Activated effector memory CD4-positive, alpha-beta T cell treated with Interleukin-2 at 50 U/mL for 16 hours (primary cell): Measurements from ENCODE around the gene POFUT2.
"Not testable (repeated sequence)": the region's sequence is repeated elsewhere in the genome, so short reads cannot be mapped to it uniquely, and the experiment has no call there.

Experiments used
- DNase-seq: peaks from one replicate; pipeline ENCODE4 v3.0.0-alpha.2; 2020

Gene POFUT2

DNA sequence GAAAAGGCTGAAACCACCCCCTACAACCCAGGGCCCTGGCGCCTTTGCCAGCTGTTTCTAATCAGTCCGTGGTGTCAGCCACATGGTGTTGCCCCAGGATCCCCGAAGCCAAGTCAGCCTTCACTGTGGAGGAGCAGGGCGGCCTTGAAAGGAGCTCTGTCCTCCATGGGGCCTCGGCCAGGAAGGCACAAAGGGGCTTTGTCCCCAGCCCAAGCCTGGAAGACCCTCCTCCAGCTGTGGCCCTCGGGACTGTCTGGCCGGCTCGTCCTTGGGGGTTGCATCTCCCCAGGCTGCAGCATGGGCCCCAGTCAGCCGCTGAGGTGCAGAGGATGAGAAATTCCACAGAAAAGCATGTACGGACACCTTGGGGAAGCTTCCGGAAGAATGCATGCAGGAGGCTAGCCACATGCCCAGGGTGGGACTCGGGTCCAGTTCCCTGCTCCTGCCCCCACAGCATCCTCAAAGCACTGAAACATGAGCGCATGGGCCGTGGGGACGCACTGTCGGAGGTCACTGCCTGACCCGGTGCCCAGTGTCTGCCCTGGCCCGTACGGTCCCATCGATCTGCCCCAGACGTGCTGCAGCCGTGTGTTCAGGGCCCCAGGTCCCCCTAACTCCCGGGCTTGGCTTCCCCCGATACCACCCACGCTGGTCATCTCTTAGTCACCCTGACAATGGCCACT lies 38.6 kb upstream of the POFUT2 start:
- no peak for DNase-seq

DNA sequence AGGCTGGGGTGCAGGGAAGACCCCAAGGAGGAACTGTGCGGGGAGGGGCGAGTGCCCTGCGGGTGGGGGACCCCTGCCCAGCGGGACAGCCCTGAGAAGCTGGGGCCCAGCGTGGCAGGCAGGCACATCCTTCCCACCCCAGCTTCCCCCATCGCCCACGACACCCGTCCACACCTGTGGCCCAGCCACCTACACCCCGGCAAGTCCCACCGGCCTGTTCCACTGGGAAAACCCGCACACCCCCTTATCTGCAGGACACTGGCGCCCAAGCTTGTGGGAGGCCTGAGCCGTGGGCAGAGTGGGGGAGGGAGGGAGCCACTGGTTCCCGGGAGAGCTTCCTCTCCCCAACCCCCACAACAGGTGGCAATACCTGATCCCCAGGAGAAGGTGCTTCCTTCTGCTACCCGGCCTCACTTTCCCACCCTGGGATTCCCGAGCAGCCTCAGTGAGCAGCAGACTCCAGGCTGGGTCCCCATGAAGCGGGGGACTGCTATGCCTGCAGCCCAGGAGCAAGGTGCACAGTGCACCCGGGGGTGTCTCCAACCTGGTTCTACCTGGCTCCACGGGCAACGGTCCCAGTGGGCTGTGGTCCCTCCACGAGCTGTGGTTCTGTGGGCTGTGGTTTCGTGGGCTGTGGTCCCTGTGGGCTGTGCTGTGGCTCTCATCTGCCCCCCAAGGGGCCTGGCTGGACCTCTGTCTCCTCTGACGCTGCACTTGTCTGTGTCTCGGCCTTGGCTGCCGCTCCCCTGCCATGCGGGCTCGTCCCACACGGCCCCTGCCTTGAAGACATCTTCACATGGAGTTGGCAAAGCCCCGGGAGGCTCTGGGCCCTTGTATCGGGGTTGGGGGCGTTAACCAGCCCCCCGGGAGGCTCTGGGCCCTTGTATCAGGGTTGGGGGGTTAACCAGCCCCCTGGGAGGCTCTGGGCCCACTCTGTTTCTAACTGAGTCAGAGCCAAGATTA lies 37.8 kb upstream of the POFUT2 start:
- DNase-seq, result no peak

DNA sequence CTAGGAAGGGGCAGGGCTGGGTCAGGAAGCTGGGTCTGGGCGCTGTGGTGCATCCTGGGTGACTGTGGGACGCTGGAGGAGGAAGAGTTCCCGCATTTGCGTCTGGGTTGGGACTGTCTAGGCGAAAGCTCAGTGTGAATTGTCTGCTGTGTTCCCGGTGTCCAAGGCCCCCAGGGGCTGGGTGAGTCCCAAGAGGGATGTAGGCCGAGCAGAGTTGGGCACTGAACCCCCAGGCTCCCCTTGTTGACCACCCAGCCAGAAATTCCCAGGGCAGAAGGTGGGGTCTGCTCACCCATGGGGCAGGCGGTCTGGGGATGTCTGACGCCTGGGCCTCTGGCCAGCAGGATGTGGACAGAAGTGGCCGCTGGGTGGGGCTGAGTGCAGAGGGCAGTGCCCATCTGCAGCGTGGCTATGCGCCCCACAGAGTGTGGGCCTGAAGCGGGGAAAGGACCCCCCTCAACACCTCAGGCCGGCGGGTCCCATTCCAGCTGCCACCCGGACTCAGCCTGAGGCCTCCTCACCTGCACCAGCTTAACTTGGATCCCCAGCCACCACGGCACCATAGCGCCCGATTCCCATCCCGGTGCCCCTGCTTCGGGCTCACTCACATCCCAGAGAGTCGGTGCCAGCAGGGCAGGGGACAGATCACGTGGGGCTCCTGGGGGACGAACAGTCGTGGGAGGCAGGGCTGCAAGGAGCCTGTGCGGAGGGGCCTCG lies 37.0 kb upstream of the POFUT2 start:
- no peak for DNase-seq

DNA sequence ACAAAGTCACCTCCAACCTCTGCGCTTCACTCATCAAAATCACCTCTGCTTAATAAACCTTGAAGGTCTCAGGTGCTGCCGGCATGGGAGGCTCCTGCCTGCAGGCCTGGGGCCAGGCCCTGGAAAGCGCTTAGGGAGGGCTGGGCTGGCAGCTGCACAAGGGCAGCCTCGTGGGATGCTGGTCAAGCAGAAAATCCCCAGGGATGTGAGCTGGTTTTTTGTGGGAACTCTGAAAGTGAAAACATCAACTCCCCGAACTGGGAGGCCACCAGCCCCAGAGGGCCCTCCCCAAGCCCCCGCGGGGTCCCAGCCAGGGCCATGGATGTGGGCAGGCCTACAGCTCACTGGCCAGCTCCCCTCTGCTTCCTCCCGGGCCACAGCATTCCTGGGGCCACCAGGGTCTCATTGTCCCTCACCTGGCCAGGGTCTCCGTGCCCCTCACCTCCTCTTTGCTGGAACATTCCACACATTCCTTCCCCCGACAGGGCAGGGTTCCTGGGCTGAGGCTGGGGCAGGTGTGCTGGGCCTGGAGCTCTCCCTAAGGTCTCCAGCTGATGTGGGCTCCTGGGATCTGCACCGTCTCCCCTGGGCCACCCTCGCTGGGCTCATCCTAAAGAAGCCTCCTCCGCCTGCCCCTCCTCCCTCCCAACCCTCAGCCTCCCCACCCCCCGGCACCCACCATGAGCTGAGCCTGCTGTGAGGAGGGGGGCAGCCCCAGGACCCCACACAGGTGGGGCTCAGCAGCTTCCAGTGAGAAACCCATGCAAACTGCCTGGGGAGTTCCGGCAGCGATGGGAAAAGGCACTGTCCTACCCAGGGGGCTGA lies 36.0 kb upstream of the POFUT2 start:
- no peak for DNase-seq

DNA sequence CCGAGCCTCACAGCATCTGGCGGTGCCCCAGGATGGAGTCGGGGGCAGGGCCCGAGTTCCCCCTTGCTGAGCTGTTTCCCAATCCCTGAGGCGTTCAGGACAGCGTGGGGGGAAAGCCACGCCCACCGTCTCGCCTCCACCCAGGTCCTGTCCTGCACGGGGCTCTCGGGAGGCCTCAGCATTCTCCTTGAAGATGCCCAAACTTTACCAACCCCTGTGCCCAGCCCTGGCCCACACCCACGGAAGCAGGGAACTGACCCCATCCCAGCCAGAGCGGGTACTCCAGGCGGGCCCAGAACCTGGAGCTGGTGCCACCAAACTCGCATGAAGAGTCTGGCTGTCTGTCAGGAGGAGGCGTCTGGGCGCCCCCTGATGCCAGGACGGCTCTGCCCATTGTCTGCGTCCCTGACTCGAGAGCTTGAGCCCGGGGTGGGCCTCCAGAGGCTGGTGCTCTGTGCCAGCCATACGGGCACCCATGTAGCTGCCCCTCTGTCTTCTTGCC lies 35.3 kb upstream of the POFUT2 start:
- no peak for DNase-seq

DNA sequence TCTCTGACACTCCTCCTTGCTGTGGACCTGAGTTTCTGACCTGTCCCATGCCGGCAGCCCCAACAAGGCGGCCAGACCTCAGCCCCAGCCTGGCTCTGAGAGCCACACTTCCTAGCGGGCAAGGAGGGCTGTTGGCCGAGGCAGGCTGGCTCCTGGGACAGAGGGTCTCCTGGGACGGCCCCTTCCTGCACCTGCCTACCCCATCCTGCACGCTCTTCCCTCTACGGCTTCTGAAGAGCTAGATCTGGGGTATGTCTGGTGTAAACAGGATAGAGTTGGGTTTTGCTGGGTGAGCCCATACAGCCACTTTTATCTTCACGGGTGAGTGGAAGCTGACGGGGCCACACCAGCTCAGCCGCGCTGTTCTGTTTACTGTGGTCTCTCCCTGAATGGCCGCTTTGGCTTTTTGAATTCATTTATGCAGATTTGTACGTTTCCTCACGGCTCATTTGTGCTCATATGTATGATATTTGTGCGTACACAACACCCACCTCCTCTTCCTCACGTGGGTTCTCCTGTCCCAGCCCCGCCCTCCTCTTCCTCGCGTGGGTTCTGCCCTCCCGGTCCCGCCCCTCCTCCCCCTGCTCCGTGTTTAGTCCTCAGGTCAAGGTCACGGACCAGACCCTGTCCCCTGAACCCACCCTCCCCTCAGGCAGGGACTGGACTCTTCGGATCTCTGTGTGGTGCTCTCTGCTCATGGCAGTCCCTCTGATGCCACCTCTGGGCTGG lies 34.7 kb upstream of the POFUT2 start:
- peak; percentile 23 for DNase-seq

DNA sequence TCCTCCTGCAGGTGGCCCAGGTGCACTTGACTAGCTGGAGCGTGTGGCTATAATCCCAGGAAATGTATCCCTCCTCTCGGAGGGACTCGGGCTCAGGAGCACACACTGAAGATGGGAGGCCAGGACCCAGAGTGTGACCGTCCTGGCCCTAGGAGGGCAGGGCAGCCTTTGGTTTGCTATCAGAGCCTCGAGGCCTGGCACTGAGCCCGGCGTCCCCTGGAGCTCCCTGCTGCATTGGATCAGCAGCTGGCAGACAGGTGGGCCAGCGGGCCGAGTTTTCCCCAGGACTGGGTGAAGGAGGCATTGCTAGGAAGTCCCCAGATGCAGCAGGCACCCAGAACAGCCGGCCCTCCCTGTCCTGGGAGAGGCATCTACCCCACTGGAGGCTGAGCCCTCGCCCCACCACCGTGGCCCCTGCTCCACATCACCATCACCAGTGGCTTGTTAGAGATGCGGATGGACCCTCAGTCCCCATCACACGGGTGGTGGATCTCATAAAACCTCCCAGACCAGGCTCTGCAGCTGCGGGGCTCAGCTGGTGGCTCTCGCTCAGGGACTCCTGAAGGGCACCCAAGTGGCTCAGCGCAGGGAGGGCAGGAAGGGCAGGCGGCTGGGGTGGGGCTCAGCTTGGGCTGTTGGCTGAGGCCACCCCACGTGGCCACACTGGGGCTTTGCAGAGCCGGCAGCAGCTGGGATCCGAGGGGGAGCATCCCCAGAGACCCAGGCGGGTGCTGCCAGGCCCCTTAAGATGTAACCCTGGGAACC lies 32.7 kb upstream of the POFUT2 start:
- no peak for DNase-seq

DNA sequence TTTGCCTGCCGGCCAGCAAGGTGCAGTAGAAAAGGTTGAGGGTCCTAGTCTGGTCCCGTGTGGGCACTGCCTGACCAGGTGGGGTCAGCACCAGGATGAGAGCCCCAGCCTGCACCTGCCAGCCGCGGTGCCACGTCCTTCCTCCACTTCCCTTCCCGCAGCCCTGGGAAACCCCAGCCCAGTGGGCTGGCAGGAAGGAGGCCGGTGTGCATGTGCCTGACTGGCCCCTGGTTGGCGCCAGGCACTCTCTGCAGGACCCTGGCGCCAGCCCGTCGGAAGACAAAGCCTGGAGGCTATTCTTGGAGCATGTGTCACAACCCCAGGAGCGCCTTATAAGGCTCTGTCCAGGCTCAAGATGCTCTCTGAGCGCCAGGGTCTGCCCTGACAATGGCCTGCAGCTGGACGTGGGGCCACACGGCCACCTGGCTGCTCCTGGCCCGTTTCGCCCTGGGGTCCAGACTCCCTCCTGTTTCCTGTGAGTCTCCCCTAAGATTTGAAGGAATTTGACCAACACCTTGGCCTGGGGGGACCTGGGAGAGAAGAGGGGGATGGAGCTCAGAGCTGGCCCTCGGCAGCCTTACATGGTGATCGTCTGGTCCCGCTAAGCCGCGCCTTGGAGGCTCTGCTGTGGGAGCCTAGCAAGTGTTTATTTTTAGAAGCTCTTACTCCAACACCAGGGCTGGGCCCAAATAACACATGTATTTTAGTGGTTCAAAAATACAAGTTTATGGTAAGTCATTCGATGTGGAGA lies 31.9 kb upstream of the POFUT2 start:
- DNase-seq, result no peak

DNA sequence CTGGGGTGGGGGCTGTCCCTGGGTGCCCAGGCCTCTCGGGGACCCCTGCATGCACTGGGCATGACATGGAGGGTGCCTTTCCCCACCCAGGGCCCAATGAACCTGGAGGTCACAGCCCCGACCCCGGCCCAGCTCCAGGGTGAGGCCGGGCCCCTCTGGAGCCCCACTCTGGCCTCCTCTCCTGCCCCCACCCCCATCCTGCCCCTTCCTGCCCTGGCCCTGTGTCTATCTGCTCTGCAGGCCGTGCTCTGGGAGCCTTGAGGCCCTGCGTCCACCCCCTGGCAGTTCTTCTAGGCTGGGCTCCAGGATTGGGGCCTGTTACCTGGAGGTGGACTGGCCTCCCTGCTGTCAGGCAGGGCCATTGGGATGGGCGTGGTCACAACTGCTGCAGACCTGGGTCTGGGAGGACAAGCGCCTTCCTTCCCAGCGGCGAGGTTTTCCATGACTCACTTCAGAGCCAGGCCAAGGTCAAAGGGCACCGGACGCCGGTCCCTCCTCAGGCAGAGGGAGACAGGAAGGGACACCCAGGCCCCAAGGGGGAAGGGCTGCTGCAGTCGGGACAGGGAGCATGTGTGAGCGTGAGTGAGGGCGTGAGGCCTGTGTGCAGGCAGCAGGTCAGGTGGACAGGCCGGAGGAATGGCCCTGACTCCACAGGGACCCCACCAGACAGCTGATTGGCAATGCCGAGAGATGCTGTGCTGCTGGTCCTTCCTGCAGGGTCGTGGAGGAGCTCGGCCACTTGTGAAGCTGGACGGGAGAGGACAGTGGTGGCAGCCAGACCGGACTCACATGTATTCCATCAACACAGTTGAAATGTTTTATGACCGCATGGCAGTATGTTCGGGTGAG lies 31.1 kb upstream of the POFUT2 start:
- DNase-seq, result no peak

DNA sequence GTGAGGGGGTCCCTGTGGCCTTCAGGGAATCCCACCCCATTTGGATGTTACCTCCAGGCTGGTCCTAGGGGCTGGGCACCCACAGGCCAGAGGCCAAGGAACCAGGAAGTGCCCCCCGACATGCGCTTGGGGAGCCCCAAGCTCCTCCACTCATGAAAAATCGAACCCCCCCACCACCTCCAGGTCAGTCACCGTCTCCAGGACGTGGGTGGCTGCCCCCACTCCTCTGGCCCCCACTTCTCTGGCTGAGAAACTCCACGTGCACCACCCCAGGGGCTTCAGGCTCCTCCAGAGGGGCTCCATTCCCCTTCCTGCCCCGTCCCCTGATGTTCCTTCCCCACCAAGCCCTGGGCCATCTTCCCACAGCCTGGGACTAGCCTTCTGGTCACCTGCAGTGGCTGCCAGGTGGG lies 30.5 kb upstream of the POFUT2 start:
- no peak for DNase-seq

DNA sequence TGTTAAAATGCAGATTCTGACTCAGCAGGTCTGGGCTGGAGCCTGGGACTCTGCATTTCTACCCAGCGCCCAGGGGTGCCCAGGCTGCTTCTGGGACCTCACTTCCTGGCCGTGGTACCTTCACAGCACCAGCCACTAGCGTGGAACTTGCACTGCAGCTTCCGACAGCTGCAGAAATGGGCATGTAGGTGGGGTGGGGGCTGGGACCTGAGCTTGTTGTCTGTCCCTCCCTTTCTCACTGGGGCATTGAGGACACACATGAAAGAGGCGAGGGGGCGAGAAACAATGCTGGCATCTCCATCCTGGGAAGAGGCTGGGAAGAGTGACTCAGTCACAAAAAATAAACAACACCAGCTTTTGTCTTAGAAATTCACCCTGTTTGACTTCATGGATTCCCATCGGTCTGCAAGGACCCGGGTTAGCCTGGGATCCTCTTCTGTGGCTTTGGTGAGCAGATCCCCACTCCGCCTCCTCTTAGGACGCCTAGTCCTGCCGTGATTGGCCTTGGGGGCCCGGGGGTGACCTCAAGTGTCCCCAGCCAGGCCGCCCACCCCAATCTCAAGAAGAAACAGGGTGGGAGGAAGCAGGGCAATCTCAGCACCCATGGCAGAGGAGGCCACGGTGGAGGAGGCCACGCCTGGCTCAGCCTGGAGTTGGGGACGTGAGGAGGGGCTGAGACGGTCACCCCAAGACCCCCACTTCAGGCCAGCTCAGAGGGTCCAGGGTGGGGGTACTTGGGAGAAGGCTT lies 29.9 kb upstream of the POFUT2 start:
- DNase-seq, result no peak

DNA sequence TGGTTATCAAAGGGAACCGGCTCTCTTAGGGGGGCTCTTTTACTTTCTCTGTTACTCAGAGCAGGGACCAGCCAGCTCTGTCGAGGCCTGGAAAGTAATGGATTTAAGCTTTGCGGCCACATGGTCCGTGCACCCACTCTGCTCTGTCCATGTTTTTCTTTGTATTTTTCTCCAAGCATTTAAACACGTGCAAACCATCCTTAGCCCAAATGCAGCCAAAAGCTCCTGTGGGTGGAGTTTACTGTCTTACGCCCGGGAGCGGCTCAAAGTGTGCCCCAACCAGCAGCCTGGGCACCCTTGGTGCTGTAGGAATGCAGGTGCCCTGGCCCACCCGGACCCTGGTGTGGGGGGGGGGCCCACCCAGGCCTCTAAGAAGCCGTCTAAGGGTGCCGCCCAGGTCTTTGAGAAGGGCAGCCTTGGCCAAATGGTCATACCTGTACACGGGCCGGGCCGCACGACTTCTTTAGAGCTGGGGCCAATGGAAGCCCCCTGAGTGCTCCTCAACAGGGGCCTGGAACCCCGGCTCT lies 29.2 kb upstream of the POFUT2 start:
- DNase-seq, result no peak

DNA sequence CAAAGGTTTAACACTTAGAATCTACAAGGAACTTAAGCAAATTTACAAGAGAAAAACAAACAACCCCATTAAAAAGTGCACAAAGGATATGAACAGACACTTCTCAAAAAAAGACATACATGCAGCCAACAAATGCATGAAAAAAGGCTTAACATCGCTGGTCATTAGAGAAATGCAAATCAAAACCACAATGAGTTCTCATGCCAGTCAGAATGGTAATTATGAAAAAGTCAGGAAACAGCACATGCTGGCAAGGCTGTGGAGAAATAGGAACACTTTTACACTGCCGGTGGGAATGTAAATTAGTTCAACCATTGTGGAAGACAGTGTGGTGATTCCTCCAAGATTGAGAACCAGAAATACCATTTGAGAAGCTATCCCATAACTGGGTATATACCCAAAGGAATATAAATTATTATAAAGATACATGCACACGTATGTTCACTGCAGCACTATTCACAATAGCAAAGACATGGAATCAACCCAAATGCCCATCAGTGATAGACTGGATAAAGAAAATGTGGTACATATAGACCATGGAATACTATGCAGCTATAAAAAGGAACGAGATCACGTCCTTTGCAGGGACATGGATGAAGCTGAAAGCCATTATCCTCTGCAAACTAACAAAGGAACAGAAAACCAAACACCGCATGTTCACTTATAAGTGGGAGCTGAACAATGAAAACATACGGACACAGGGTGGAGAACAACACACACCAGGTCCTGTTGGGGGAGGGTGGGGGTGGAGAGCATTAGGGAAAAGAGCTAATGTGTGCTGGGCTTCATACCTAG lies 28.2 kb upstream of the POFUT2 start:
- DNase-seq, result not testable (repeated sequence)

DNA sequence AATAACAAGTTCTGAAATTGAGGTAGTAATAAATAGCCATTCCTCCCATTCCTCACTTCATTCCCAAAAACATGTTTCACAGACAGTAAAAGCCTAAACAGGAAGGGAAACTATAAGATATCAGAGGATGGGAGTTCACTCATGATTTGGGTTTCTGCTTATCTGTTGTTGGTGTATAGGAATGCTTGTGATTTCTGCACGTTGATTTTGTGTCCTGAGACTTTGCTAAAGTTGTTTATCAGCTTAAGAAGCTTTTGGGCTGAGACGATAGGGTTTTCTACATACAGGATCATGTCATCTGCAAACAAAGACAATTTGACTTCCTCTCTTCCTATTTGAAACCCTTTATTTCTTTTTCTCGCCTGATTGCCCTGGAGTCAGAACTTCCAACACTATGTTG lies 26.0 kb upstream of the POFUT2 start:
- no peak for DNase-seq

DNA sequence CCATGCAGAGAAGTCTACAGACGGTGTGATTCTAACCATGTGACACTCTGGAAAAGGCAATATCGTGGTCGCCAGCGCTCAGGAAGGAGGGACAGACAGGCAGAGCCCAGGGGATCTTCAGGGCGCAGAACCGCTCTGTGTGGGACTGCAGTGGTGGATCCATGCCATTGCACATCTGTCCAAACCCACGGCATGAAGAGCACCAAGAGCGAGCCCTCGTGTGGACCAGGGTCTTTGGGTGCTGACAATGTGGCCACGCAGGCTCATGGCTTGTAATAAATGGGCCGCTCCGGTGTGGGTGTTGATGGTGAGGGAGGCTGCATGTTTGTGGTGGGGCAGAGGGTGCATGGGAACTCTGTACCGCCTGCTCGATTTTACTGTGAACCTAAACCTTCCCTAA lies 25.3 kb upstream of the POFUT2 start:
- no peak for DNase-seq

DNA sequence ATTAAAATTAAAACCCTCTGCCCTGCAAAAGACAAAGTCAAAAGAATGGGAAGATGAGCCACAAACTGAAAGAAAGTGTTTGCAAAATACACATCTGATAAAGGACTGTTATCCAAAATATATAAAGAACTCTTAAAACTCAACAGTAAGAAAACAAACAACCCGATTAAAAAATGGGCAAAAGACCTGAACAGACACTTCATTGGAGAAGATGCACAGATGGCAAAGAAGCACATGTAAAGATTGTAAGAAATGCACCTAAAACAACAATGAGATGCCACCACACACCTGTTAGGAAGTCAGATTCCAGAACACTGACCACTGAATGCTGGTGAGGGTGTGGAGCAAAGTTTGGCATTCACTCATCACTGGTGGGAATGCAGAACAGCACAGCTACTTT lies 24.6 kb upstream of the POFUT2 start:
- no peak for DNase-seq

DNA sequence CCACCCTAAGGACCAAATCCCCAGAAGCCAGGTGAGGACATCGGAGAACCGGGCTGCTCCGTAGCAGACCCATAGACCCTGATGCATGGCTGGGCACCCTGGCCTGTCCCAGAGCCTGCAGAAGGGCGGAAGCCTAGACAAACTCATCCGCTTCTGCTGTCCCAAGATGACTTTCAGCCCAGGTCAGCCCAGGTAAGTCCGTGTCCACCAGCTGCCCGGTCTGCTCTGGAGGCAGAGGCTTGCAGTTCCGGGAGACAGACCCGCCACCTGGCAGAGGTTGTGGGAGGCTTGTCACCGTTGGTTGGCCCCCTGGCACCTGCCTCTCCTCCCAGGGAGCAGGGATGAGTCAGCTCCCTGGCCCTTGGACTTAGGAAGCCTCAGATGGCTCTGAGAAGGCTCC lies 22.8 kb upstream of the POFUT2 start:
- no peak for DNase-seq
